Ishikawa (cell line): ENCODE results near the gene ACVR1.
A peak's percentile ranks its signal among the peaks of the same experiment; 100 is the strongest.

Source experiments
- CEBPB ChIP-seq: IDR thresholded peaks from 2 replicates; pipeline ENCODE4 v1.6.1; 2012
- CREB1 ChIP-seq: IDR thresholded peaks from 2 replicates; pipeline ENCODE4 v1.6.1; 2012; ENCODE audit warnings: low read depth
- EGR1 ChIP-seq: IDR thresholded peaks from 2 replicates; pipeline ENCODE4 v1.6.1; 2012
- EP300 ChIP-seq: IDR thresholded peaks from 2 replicates; pipeline ENCODE4 v1.6.1; 2012; ENCODE audit warnings: borderline replicate concordance
- FOXM1 ChIP-seq: IDR thresholded peaks from 2 replicates; pipeline ENCODE4 v1.6.1; 2012; ENCODE audit warnings: low read depth, borderline replicate concordance
- NFIC ChIP-seq: IDR thresholded peaks from 2 replicates; pipeline ENCODE4 v1.6.1; 2012
- RAD21 ChIP-seq: IDR thresholded peaks from 2 replicates; pipeline ENCODE4 v1.6.1; 2012; ENCODE audit warnings: low read depth
- TAF1 ChIP-seq: IDR thresholded peaks from 2 replicates; pipeline ENCODE4 v1.6.1; 2012; ENCODE audit warnings: low read depth, mild to moderate bottlenecking
- TCF12 ChIP-seq: IDR thresholded peaks from 2 replicates; pipeline ENCODE4 v1.6.1; 2012; ENCODE audit warnings: low read depth
- TEAD4 ChIP-seq: IDR thresholded peaks from 2 replicates; pipeline ENCODE4 v1.6.1; 2012
- YY1 ChIP-seq: IDR thresholded peaks from 2 replicates; pipeline ENCODE4 v1.6.1; 2012; ENCODE audit warnings: low read depth
- ZBTB7A ChIP-seq: IDR thresholded peaks from 2 replicates; pipeline ENCODE4 v1.6.1; 2012; ENCODE audit warnings: low read depth
- TF ChIP-seq, protein P1 (sequence below): IDR thresholded peaks from 2 replicates; pipeline ENCODE4 v1.6.1; 2012; ENCODE audit warnings: low read depth, mild to moderate bottlenecking
- TF ChIP-seq, protein P2 (sequence below): IDR thresholded peaks from 2 replicates; pipeline ENCODE4 v1.6.1; 2012
- TF ChIP-seq, protein P3 (sequence below): IDR thresholded peaks from 2 replicates; pipeline ENCODE4 v1.6.1; 2012

Gene ACVR1

DNA sequence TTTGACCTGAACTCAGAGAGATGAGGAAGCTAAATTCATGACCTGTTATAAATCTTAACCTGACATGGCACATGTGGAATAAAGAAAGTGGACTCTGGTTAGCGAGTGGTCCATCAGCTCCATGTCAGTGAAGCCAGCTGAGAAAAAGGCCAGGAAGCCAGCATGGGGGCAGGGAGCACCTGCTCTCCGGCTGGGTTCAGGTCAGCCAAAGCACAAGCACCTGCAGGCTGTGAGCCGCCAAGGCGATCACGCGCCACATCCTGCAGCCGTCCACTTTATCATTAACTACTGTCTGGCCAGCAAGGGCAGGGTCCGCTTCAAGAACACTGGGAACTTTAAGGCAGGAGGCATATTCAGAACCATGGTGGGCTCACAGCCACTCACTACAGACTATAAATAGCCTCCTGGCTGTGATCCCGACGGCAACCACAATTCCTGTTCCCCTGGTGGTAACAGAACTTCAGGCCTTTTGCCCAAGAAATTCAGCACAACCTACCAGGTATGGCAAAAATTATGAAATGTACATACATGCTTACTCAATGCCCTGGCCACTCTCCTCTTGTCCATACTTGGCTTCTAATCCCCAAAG lies 35.5 kb downstream of the ACVR1 start:
- TF ChIP-seq TCF12 (no peak), TAF1 (no peak), CREB1 (no peak), FOXM1 (no peak), EGR1 (no peak), CEBPB (no peak), ZBTB7A (no peak)
- TF ChIP-seq, protein P1, sequence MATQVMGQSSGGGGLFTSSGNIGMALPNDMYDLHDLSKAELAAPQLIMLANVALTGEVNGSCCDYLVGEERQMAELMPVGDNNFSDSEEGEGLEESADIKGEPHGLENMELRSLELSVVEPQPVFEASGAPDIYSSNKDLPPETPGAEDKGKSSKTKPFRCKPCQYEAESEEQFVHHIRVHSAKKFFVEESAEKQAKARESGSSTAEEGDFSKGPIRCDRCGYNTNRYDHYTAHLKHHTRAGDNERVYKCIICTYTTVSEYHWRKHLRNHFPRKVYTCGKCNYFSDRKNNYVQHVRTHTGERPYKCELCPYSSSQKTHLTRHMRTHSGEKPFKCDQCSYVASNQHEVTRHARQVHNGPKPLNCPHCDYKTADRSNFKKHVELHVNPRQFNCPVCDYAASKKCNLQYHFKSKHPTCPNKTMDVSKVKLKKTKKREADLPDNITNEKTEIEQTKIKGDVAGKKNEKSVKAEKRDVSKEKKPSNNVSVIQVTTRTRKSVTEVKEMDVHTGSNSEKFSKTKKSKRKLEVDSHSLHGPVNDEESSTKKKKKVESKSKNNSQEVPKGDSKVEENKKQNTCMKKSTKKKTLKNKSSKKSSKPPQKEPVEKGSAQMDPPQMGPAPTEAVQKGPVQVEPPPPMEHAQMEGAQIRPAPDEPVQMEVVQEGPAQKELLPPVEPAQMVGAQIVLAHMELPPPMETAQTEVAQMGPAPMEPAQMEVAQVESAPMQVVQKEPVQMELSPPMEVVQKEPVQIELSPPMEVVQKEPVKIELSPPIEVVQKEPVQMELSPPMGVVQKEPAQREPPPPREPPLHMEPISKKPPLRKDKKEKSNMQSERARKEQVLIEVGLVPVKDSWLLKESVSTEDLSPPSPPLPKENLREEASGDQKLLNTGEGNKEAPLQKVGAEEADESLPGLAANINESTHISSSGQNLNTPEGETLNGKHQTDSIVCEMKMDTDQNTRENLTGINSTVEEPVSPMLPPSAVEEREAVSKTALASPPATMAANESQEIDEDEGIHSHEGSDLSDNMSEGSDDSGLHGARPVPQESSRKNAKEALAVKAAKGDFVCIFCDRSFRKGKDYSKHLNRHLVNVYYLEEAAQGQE = no peak
- TF ChIP-seq, protein P2, sequence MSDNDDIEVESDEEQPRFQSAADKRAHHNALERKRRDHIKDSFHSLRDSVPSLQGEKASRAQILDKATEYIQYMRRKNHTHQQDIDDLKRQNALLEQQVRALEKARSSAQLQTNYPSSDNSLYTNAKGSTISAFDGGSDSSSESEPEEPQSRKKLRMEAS = no peak
- TF ChIP-seq, protein P3, sequence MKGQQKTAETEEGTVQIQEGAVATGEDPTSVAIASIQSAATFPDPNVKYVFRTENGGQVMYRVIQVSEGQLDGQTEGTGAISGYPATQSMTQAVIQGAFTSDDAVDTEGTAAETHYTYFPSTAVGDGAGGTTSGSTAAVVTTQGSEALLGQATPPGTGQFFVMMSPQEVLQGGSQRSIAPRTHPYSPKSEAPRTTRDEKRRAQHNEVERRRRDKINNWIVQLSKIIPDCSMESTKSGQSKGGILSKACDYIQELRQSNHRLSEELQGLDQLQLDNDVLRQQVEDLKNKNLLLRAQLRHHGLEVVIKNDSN = no peak

DNA sequence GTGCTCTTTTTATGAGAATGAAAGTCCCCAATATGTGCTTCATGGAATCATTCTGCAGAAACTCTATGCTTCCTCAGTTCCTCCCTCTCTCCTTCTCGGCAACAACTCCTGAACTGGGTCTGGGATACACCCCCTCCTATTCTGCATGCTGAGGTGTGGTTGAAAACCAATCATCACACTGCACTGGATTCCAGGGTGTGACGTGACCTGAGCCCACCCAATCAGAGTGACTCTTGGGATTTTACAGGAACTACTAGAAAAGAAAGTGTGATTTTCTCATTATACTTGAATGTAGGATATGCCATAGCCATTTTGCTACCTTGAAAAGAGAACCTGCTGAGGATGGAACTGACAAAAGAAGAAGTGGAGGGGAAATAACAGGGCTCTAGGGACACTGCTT lies 36.3 kb downstream of the ACVR1 start:
- no peak for TF ChIP-seq YY1
- no peak for TF ChIP-seq TAF1
- TF ChIP-seq, protein P1 = no peak
- no peak for TF ChIP-seq EGR1
- no peak for TF ChIP-seq FOXM1
- no peak for TF ChIP-seq CREB1
- TF ChIP-seq EP300 = no peak
- no peak for TF ChIP-seq RAD21
- TF ChIP-seq TCF12 = no peak
- no peak for TF ChIP-seq CEBPB
- TF ChIP-seq, protein P3 = no peak
- no peak for TF ChIP-seq ZBTB7A
- no peak for TF ChIP-seq NFIC
- TF ChIP-seq TEAD4 = no peak
- TF ChIP-seq, protein P2 = no peak

DNA sequence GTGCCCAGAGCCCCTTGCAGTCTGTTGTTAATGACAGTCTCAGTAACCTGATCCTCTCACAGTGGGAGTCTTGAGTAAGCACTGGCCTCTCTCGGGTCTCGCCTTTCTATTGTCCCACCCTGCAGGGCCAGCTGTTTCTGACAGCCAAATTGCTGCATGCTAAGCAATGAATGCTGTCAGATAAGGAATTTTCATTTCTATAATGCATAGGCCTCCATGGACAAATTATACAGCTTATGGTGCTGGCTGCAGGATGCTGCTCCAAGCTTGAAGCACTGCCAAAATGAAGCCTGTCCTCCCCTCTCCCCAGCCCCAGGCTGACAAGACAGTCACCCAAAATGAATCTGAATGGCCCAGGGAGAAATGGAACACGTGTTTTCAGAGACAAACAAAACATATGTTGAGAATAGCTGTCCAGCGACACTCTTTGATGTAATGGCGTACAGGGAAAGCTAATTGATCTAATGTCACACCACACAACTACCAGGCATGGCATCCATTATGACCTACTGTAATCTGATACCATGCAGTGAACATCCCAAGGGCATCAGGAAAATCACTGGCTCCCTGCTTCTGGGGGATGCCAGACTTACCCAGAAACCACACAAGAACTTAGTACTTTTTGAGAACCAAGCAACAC lies 36.8 kb downstream of the ACVR1 start:
- TF ChIP-seq EP300 (peak; percentile 70; the same call in 1 of the 2 replicates), ZBTB7A (0 out of 2 replicates have a peak, but pooled peaks have one; percentile 49), NFIC (peak; percentile 67), TCF12 (peak; percentile 86), YY1 (peak; percentile 60; the same call in 1 of the 2 replicates), TEAD4 (peak; percentile 80; the same call in 1 of the 2 replicates), RAD21 (no peak), CEBPB (peak; percentile 79)
- TF ChIP-seq, protein P2 = peak; percentile 81; the same call in 1 of the 2 replicates
- TF ChIP-seq, protein P3 = no peak

DNA sequence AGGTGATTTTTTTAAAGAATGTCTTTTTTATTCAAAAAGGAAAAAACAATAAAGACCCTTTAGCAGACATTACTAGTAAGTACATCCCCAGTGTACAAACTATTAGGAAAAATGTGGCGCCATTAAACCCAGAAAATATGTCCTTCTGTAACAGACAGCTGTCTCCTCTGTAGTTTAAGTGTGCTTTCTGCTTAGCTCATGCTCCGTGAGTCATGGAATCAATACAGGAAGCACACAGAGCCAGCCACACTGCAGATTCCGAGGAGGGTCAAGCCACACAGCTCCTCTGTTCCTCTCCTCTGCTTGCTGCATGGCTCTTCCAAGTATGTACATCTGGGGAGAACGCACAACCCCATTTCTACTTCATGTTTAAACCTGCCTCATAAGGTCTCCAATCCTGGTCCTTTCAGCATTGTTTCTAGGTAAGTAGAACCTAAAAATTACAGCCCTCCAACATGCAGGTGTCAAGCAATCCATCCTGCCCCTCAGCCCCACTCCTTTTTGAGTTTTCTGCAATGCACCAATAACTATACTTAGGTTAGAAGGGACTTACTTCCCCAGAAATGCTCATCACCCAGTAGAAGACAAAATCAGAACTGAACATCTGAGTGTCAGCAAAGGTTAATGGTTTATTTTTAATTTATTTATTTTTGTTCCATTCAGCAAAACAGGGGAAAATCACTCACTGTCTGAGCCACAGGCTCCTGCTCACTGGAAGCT lies 37.5 kb downstream of the ACVR1 start:
- TF ChIP-seq EP300 (no peak), TCF12 (no peak), TEAD4 (0 out of 2 replicates have a peak, but pooled peaks have one; percentile 20)

DNA sequence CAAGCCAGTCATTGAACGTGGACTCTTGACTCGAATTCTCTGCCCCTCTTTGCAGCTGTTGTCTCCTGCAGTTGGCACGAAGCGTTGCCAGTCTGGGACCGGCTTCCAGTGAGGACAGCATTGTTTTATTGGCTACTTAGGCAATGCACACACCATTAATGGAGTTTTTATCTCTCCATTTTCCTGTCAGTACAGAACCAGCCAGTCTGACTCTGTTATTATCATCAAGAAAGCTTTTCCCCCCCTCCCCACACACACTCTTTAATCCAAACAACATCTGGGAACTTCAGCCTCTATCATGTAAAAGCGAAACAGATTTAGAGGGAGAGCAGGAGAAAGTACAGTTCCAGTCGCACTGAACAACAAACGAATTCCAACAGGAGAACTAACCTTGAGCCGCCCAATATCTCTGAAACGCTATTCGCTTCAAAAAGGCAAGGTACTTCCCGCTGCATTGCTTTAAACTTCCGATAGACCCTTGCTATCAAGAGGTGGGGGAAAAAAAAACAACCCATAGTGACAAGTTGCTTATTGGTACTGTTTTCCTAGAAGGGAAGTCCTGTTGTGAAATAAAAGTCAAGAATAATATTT lies 38.2 kb downstream of the ACVR1 start:
- TF ChIP-seq, protein P1 = no peak
- TF ChIP-seq CREB1 (no peak), TEAD4 (no peak), YY1 (no peak), CEBPB (no peak), EGR1 (no peak), FOXM1 (no peak), TAF1 (no peak), TCF12 (no peak), NFIC (no peak)
- TF ChIP-seq, protein P2 = no peak
- TF ChIP-seq, protein P3 = no peak
